Astrocyte (in vitro differentiated cells and primary cell): ENCODE measurements around the gene PLCB4.

Experiments
- EZH2 ChIP-seq: IDR thresholded peaks from 2 replicates; pipeline ENCODE4 v1.6.1; 2012; ENCODE audit warnings: mild to moderate bottlenecking, low read length, inconsistent platforms; ENCODE audit not compliant: insufficient read depth
- TF ChIP-seq, protein P1 (sequence below): IDR thresholded peaks from 2 replicates; pipeline ENCODE4 v1.5.1; 2011; ENCODE audit warnings: low read depth, mild to moderate bottlenecking, inconsistent platforms, low read length, moderate library complexity; ENCODE audit not compliant: insufficient read depth

GRCh38 chr20:9114709-9115108 is 45.8 kb downstream of the PLCB4 start:
- TF ChIP-seq, protein P1, sequence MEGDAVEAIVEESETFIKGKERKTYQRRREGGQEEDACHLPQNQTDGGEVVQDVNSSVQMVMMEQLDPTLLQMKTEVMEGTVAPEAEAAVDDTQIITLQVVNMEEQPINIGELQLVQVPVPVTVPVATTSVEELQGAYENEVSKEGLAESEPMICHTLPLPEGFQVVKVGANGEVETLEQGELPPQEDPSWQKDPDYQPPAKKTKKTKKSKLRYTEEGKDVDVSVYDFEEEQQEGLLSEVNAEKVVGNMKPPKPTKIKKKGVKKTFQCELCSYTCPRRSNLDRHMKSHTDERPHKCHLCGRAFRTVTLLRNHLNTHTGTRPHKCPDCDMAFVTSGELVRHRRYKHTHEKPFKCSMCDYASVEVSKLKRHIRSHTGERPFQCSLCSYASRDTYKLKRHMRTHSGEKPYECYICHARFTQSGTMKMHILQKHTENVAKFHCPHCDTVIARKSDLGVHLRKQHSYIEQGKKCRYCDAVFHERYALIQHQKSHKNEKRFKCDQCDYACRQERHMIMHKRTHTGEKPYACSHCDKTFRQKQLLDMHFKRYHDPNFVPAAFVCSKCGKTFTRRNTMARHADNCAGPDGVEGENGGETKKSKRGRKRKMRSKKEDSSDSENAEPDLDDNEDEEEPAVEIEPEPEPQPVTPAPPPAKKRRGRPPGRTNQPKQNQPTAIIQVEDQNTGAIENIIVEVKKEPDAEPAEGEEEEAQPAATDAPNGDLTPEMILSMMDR: no peak
- TF ChIP-seq EZH2: no peak
